Stimulated activated CD8-positive, alpha-beta memory T cell treated with anti-CD3 and anti-CD28 coated beads, Interleukin-2, amount 100 ng/mL, for 1 hour (primary cell): ENCODE measurements around the gene KRTAP3-3.
"Not testable (repeated sequence)": the region's sequence is repeated elsewhere in the genome, so short reads cannot be mapped to it uniquely, and the experiment has no call there.

Experiments
- DNase-seq, 2 donors: peaks; one replicate each; pipeline ENCODE4 v3.0.0-alpha.2; 2020; ENCODE audit warnings: low read depth in 2 of 2

KRTAP3-3 gene

DNA sequence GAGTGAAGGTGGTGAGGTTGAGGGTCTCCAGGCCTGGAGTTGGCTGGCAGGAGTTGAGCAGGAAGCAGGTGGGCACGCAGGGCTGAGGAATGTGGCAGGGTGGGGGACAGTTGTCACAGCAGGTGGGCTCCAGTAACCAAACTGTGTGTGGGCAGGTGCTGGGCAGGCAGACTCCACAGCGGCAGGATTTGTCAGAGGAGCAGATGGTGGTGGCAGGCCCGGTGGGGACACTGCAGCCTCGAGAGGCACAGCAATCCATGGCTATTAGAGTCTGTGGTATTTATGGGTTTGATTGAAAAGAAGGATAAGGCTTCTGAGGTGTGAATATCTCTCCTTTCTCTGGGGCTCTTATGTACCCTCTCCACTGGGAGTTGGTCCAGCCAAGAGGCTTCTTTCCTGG is at the start of gene KRTAP3-3:
KRTAP3-3 (minus strand) TSS at position 326 of the 400 bp plus-strand sequence; CDS start at position 259, 67 bp downstream.
- no peak for DNase-seq

DNA sequence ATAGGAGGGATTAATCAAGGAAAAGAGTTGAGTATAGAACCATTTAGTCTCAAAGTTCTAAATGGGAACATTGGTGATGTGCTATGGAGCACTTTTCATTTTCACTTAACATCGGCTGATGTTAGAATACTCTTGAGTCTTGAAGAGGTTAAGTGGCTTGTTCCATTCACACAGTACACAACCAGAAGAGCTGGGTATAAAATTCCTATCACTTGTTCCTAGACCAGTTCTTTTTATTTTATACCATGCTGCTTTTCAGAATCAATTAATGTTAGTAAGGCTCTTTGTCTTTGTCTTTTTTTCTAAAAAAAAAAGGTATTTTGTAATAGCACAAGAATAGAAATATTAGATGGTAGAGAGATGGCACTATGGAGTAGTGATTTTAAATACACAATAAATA is 49.0 kb upstream of the KRTAP3-3 start:
- no peak for DNase-seq

DNA sequence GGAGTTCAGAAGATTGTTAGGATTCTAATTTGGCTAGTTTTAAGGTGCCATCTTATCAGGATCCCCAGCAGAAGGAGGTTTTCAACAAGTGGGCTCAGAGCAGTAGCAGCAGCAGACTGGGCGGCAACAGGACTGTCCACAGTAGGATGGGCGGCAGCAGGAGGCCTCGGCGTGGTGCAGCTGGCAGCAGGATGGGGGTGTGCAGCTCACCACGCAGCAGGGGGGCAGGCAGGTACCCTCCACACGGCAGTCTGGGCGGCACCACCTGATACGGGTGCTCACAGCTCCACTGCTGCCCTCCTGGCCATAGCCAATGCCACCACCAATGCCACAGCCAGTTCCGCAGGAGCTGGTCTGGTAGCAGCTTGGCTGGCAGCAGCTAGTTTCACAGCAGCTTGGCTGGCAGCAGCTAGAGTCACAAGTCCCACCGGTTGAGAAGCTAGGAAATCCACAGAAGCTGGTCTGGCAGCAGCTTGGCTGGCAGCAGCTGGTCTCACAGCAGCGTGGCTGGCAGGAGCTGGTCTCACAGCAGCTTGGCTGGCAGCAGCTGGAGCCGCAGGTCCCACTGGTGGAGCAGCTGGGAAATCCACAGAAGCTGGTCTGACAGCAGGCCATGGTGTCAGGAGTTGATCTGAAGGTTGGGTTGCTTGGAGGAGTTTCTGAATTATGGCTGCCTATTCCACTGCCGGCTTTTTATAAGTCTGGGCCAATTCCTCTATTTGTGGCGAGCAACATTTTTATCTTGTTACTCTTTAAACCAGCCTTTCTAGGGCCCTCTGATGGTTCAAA is 47.0 kb upstream of the KRTAP3-3 start, which contains the start of gene KRTAP1-1:
KRTAP1-1 (minus strand) TSS at position 668 of the 789 bp plus-strand sequence; CDS start at position 615, 53 bp downstream.
- not testable (repeated sequence) for DNase-seq

DNA sequence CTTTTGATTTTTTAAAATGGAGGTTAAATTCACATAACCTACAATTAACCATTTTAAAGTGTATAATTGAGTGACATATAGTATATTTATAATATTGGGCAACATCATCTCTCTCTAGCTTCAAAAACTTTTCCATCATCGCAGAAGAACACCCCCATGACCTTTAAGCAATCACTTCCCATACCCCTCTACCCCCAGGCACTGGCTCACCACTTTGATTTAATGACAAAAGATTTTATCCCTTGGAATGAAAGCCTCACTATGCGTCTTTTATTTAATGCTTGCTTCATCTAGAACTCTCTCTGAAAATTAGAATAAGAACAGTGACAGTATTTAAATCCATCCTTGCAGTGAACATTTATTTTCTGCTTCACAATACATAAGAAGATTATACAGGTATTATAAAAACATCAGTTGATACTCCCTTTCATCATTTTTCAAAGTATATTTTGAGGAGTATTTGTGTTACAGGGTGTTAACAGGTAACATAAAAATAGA is 43.9 kb upstream of the KRTAP3-3 start:
- no peak for DNase-seq

DNA sequence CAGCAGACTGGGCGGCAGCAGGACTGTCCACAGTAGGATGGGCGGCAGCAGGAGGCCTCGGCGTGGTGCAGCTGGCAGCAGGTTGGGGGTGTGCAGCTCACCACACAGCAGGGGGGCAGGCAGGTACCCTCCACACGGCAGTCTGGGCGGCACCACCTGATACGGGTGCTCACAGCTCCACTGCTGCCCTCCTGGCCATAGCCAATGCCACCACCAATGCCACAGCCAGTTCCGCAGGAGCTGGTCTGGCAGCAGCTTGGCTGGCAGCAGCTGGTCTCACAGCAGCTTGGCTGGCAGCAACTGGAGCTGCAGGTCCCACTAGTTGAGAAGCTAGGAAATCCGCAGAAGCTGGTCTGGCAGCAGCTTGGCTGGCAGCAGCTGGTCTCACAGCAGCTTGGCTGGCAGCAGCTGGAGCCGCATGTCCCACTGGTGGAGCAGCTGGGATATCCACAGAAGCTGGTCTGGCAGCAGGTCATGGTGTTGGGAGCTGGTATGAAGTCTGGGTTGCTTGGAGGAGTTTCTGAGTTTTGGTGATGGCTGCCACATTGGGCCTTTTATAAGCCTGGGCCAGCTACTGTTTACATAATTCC is 40.5 kb upstream of the KRTAP3-3 start, which contains the start of gene KRTAP1-3:
KRTAP1-3 (minus strand) TSS at position 529 of the 590 bp plus-strand sequence; CDS start at position 476, 53 bp downstream.
- DNase-seq: not testable (repeated sequence)

DNA sequence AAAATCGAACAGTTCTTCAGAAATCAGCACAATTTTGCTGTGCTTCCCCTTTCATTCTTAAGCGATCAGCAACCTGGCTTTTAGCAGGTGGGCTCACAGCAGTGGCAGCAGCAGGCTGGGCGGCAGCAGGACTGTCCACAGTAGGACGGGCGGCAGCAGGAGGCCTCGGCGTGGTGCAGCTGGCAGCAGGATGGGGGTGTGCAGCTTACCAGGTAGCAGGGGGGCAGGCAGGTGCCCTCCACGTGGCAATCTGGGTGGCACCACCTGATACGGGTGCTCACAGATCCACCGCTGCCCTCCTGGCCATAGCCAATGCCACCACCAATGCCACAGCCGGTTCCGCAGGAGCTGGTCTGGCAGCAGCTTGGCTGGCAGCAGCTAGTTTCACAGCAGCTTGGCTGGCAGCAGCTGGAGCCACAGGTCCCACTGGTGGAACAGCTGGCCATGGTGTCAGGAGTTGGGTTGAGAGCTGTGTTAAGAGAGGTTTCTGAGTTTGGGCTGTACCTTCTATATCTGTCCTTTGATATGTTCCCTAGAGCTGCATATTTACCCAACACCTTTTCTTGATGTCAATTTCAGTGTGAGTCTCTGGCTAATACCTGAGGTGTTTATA is 35.8 kb upstream of the KRTAP3-3 start, which contains the start of gene KRTAP1-4:
KRTAP1-4 (minus strand) TSS at position 563 of the 613 bp plus-strand sequence; CDS start at position 446, 117 bp downstream.
- DNase-seq: no peak

DNA sequence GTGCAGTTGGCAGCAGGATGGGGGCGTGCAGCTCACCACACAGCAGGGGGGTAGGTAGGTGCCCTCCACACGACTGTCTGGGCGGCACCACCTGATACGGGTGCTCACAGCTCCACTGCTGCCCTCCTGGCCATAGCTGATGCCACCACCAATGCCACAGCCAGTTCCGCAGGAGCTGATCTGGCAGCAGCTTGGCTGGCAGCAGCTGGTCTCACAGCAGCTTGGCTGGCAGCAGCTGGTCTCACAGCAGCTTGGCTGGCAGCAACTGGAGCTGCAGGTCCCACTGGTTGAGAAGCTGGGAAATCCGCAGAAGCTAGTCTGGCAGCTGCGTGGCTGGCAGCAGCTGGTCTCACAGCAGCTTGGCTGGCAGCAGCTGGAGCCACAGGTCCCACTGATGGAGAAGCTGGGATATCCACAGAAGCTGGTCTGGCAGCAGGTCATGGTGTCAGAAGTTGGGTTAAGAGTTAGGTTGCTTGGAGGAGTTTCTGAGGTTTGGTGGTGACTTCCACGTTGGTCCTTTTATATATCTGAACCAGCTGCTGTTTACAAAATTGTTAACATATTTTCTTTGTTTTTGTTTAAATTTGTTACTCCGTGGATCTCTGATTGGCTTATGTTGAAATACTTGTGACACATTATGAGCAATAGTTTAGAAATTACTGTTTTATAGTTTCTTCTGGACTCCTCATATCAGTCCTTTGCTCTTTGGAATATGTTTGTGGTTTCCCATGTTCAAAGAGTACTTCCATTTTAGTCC is 32.9 kb upstream of the KRTAP3-3 start, which contains the start of gene KRTAP1-5:
KRTAP1-5 (minus strand) TSS at position 494 of the 757 bp plus-strand sequence; CDS start at position 441, 53 bp downstream.
- no peak for DNase-seq

DNA sequence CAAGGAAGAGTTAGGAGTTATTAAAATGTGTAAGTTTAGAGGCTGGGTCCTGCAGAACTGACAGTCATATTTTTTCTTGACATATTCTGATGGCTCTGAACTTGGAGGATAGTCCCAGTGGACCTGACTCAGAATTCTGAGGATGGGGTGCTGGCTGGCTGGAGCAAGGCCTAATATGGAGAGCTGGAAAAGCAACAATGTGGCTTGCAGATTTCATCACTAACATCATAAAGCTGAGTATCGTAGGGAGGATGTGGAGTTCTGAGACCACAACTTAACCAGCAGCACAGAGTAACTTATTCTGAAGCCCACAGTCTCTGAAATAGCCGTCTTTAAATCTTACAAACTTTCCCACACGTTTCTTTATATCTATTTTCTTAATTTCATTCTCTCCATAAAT is 30.7 kb upstream of the KRTAP3-3 start:
- no peak for DNase-seq

DNA sequence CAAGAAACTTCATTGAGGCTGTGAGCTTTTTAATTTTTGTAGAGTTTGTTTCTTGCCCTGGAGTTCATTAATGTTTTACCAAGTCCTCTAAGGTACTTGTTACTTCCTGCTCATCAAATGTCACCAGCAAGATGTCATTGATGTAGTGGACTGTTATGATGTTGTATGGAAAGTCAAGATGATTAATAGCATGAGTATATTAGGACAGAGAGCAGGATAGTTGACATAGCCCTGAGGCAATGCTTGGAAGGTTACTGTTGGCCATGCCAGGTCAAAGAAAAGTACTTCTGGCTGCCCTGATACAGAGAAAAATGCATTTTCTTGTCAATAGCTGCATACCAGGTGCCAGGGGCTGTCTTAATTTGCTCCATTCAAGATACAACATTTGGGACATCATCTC is 26.4 kb upstream of the KRTAP3-3 start:
- DNase-seq: no peak

DNA sequence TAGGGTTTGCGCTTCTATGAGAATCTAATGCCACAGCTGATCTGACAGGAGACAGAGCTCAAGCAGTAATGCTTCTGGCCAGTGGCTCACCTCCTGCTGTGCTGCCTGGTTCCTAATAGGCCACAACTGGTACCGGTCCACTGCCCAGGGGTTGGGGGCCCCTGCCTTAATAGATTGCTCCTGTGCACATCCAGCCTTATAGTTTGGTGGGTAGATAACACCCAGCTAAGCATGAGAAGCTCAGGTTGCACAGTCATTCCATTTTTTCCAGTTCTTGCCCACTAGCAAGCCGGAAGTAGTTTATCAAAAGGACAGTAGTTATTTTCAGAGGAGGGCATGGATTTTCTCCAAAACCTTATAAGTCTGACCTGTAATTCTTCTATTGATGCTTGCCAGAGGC is 25.5 kb upstream of the KRTAP3-3 start:
- DNase-seq: no peak

DNA sequence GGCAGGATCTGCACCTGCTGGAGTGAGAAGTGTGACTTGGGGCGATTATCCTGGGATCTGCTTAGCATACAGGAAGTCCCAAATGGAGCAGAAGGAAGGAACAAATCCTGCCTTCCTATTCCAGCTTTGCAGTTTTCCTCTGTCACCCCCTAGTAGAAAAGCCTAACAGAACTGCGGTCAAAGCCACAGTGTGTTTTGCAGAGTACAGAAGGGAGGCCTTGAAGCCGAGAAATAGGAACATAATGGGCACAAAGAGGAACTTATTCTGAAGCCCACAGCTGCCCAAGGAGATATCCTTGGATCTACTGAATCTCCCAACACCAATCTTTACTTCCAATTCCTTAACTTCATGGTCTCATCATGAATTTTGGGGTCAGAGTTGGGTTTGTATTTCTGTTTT is 24.6 kb upstream of the KRTAP3-3 start:
- no peak for DNase-seq

DNA sequence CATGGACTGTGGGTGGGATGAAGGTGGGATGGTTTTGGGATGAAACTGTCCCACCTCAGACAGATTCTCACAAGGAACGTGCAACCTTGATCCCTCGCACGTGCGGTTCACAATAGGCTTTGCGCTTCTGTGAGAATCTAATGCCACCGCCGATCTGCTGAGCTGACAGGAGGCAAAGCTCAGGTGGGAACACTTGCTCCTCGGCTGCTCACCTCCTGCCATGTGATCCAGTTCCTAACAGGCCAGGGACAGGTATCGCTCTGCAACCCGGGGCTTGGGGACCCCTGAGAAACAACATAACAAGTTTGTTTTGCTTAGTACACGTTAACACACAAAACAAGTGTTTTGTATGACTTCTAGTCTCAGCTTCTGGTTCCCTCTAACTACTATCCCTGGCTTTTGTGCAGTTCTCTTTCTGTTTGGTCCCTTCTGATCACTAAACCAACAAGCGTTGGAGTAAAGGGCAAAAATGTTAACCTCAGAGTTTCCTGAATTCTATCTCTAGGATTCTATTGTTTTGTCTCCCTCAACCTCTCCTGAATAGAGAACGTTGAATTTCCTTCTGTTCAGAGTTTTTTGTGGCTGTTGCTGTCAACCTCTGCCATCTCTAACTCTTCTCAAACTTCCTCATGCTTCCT is 22.7 kb upstream of the KRTAP3-3 start:
- no peak for DNase-seq

DNA sequence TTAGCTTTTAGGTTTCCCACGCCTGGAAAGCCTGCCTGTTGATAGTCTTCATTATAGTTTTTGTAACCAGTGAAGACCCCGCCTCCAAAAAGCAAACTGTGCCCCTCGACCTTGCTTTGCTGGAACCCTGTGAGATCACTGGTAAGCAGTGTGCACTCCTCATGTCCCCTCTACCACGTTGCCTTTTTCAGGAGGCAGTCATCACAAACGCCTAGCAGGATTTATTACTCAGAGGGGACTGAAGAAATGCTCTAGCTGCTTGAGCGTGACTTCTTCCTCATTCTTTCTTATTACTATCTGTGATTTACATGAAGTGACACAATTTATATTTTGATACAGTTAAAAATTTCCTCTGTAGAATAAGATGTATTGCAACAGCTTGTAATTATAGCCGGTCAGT is 21.5 kb upstream of the KRTAP3-3 start:
- DNase-seq: no peak

DNA sequence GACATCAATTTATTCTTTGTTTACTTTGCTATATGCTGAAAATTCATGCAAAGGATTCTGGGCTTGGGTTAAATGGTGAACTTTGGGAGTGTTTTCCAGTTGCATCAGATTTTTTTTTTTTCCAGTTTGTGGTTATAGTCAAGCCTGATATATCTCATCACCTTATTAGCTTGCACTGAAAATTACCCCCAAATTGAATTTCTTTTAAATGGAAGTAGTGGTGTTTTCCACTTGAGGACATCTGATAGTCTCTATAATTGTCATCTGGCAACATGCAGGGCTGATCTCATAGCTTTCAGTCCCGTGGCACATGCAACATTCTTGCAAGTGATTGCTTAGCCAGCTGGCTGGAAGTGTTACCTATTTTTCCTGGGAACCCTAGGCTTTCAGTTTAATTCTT is 19.6 kb upstream of the KRTAP3-3 start:
- DNase-seq: no peak

DNA sequence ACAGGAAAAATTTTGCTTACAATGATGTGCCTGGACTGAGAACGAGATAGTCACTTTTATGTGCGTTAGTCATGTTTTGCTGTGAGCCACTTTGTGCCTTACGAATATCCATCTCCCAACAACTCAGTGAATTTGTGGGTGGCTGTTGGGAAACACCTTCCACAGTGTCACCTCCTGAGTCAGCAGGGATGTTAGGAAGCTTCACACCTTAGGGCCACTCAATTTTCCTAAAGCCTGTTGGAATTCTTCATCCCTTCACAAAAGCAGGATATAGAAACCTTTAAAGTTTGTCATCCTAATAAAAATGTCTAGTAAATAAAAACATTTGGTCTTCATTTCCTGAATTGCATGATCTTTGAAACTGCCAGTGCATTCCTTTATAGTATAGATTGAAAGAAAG is 19.2 kb upstream of the KRTAP3-3 start:
- DNase-seq: no peak

DNA sequence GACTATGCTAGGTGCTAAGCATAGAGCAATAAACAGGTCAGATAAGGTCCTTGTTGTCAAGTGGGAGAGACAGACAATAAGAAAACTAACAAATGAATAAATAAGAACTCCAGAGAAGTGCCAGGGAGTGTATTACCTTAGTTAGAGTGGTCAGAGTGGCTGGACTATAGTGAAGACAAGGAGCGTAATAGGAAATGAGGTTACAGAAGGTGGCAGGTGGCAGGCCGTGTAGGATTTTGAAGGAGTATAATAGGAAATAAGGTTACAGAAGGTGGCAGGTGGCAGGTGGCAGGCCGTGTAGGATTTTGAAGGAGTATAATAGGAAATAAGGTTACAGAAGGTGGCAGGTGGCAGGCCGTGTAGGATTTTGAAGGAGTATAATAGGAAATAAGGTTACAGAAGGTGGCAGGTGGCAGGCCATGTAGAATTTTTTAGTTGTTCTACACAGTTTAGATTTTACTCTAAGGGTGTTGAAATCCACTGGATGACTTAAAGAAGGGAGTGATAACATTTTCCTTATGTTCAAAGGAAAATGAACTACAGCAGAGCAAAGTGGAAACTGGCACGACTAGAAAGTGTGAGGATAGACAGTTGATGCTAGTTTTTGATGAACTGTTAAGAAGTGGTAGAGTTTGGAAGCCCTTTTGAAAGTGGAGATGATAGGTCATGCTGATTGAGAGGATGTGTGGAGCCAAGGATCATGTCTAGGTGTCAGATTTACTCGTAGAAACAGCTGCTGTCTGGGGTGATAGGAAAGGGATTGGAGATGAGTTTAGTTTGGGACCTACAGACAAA is 18.6 kb upstream of the KRTAP3-3 start:
- DNase-seq: no peak

DNA sequence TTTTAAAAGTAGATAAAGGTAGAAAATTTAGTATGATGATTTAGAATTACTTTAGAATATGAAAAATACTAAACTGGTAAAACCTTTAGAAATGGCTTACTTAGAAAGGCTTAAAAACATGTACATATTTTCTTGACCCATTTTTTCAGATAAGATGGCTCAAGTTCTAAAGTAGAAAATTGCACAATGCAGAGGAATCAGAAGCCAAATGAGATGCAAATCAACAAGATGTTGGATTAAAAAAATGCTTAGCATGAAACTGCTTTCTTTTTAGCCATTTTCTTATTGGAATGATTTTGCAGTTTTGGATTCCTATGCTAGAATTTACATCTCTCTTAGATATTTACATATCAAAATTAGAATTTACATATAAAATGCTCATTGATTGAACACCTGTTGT is 16.5 kb upstream of the KRTAP3-3 start:
- DNase-seq: no peak

DNA sequence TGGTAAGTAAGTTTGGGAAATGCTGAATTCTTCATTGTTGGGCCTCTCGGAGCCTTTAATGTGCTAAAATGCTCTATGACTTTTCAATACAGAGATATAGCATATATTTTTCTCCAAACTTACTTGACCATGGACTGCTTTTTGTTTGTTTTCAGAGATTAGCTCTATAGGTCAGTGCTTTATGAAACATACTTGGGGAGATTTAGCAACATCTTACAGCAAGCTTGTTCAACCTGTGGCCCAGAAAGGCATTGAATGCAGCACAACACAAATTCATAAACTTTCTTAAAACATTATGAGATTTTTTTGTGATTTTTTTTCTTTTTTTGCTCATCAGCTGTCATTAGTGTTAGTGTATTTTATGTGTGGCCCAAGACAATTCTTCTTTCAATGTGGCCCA is 16.0 kb upstream of the KRTAP3-3 start:
- DNase-seq: no peak

DNA sequence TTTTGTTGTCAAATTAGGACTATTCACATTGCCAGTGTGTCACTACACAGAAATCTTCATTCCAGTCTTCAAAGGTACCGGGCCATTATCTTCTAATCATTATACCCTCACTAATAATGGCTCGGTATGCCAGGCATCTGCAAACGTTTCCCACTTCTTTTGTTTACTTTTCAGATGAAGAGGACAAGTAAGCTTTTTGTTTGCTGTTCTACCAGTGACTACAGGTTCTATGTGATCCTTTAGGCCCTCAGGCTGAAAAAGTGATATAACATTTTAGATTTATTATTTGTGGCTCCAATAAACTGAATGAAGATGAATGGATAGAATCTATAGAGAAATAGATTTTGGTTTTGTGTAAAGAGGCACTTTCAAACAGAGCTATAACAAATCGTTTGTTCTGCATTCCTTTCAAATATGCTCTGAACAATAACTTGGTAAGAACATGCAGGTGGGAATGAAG is 15.4 kb upstream of the KRTAP3-3 start:
- no peak for DNase-seq

DNA sequence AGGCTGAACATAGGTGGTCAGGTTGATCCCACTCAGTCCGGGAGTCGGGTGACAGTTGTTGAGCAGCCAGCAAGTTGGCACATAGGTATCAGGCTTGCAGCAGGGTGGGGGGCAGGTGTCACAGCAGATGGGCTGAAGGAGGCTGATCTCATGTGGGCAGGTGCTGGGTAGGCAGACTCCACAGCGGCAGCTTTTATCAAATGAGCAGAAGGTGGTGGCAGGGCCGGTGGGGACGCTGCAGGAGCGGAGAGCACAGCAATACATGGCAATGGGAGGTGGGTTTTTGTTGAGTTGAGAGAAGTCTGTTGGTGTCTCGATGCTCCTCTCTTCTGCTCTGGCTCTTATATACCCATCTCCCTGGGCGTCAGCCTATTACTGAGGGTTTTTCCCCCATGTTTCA is 14.8 kb upstream of the KRTAP3-3 start, which contains the start of gene KRTAP3-1:
KRTAP3-1 (minus strand) TSS at position 318 of the 400 bp plus-strand sequence; CDS start at position 264, 54 bp downstream.
- DNase-seq: no peak
